Adrenal gland (tissue), 12 donors: ENCODE measurements around the gene YPEL5. TPM values are rescaled to one million over a fixed set of nuclear protein-coding genes. Genes with fewer than 3 reads are reported as not detected.

Experiments
- DNase-seq, 7 donors: peaks; one replicate each; pipeline ENCODE4 v3.0.0-alpha.2; 2019 to 2020
- H3K27ac ChIP-seq, 5 donors: fragments of 200-600 bp; sonication (generic) in 4 of 5; 1 replicate in 3 of 5; 2 replicates in 2 of 5; pipeline versions ENCODE4 v1.5.1 to v1.8.0; 2016 to 2020; ENCODE audit warnings: mild to moderate bottlenecking in 1 of 5
- H3K27me3 ChIP-seq: fragments of 200-600 bp; 2 replicates; pipeline ENCODE4 v1.8.0; 2021
- H3K36me3 ChIP-seq, 2 donors: fragments of 200-600 bp; replicated peaks in 1 of 2; 1 replicate in 1 of 2; 2 replicates in 1 of 2; pipeline versions ENCODE4 v1.5.1 to v1.8.0; 2018 to 2022
- H3K4me1 ChIP-seq, 2 donors: fragments of 200-600 bp; replicated peaks in 1 of 2; 1 replicate in 1 of 2; 2 replicates in 1 of 2; pipeline versions ENCODE4 v1.5.1 to v1.8.0; 2018 to 2021
- H3K4me3 ChIP-seq, 4 donors: fragments of 200-600 bp; sonication (generic) in 3 of 4; one replicate each; pipeline ENCODE4 v1.5.1; 2016 to 2018
- H3K9me3 ChIP-seq, 3 donors: fragments of 200-600 bp; sonication (generic) in 1 of 3; replicated peaks in 1 of 3; 1 replicate in 2 of 3; 2 replicates in 1 of 3; pipeline versions ENCODE4 v1.5.1 to v1.8.0; 2016 to 2021
- CTCF ChIP-seq, 6 experiments: fragments of 450-650 bp in 4 of 6; fragments of 200-600 bp in 2 of 6; sonication (generic) in 1 of 6; IDR thresholded peaks; 1 replicate in 5 of 6; 2 replicates in 1 of 6; pipeline versions ENCODE4 v1.5.1 to v1.8.0; 2016 to 2021; ENCODE audit warnings: antibody characterized with exemption in 6 of 6, mild to moderate bottlenecking in 2 of 6, moderate library complexity in 1 of 6
- POLR2A ChIP-seq, 2 donors: fragments of 450-650 bp; IDR thresholded peaks; one replicate each; pipeline ENCODE4 v1.6.1; 2017; ENCODE audit warnings: antibody characterized with exemption in 2 of 2, mild to moderate bottlenecking in 2 of 2, moderate library complexity in 1 of 2
- WGBS, 4 donors: extraction: QIAGEN DNeasy Blood & Tissue Kit in 2 of 4; methylation state at CpG; one replicate each; pipeline versions ENCODE4 v1.1.5 to v1.1.7; 2013 to 2017; 5-methylcytosine and 5-hydroxymethylcytosine counted together
- intact Hi-C, 2 donors: fragments of 100-400 bp; cut with DNase I; formaldehyde crosslinking; loops; one replicate each; pipeline versions ENCODE4 v1.14.1 to v1.15.0; 2022 to 2023
- polyA plus RNA-seq, 3 donors: library from polyadenylated mRNA; stranded (reverse); fragments of 200-250 nt in 2 of 3; fragments of 350-450 nt in 1 of 3; fragmentation: Illumina TruSeq in 1 of 3; extraction: RNeasy Lipid Tissue Mini Kit (QIAGEN cat#74804) in 1 of 3; gene quantifications; one replicate each; pipeline ENCODE4 v1.2.3, GENCODE V29; 2013 to 2014
- total RNA-seq, 9 donors: library from RNA; depleted of rRNA in 4 of 9; stranded (reverse); fragments of >200 nt in 4 of 9; fragments of 120-200 nt in 1 of 9; fragmentation: NEBNext Ultra II Directional in 1 of 9; extraction: Animal tissue kit (Norgen Biotek cat#: 25700) in 1 of 9; gene quantifications; one replicate each; pipeline versions ENCODE4 v1.1.0 to v1.2.4, GENCODE V29; 2013 to 2023
- donor health status: healthy with polysubstance abuse.
- donor health status: Bipolar disorder and iron deficiency.
- donor health status: DM: yes; HTN: yes; CAD: no.
- donor health status: DM: no; HTN: no; CAD: no.
- donor health status: DM: no; HTN: no; CAD: no.
- donor health status: DM: yes; HTN: yes; CAD: no.

YPEL5 gene
- total and polyA plus RNA-seq, 12 donors, result 58.5 to 135 (median 84.2) TPM

GRCh38 chr2:30147196-30147714 lies 448 bp downstream of the YPEL5 start:
- H3K27me3 ChIP-seq, result no peaks in the 10 kb centered on the region
- DNase-seq, result no peak
- intact Hi-C loops, result no loop called here
- H3K4me3 ChIP-seq, result peak overlapping the region; percentile 27 to 82 (median 70)
- H3K27ac ChIP-seq, result peak overlapping the region; percentile 95 to 100 (median 98)
- 0% methylated on average over 5 to 79 of the region's 79 CpGs; no CpG with 5 or more reads in 1 of the 4 donors for WGBS, 4 donors
- no peaks in the 10 kb centered on the region for H3K36me3 ChIP-seq
- TF ChIP-seq CTCF (IDR thresholded peaks at IDR 0.05) (no peak), POLR2A (IDR thresholded peaks at IDR 0.05) (no peak)
- H3K4me1 ChIP-seq, result peaks cover 14 to 44% of the 10 kb centered on the region in 2 donors
- H3K9me3 ChIP-seq, result no peaks in the 10 kb centered on the region

- Histone ChIP-seq H3K4me1 (peaks cover 14 to 44% of the 10 kb centered on the region in 2 donors), H3K9me3 (no peaks in the 10 kb centered on the region), H3K4me3 (peak overlapping the region; percentile 27 to 82 (median 64)), H3K27ac (peak overlapping the region; percentile 65 to 100 (median 98)), H3K27me3 (no peaks in the 10 kb centered on the region), H3K36me3 (no peaks in the 10 kb centered on the region)
- intact Hi-C loops, result no loop called here
- DNase-seq, result peak; percentile 71 to 86 (median 82)
- 6 to 20% (median 9%) methylated on average over 14 to 50 of the region's 50 CpGs for WGBS, 4 donors
- TF ChIP-seq CTCF (IDR thresholded peaks at IDR 0.05), result peak in 3 of 6 experiments; percentile 43 to 54 (median 49)
- peak; percentile 35 to 77 for TF ChIP-seq POLR2A (IDR thresholded peaks at IDR 0.05)
These were observed 1.2 kb downstream of the YPEL5 start for GRCh38 chr2:30147715-30148610.

GRCh38 chr2:30148850-30149249 lies 2.0 kb downstream of the YPEL5 start:
- Histone ChIP-seq H3K27me3 (no peaks in the 10 kb centered on the region), H3K4me1 (peaks cover 14 to 44% of the 10 kb centered on the region in 2 donors), H3K4me3 (peak overlapping the region in 1 of 4 donors; percentile 77), H3K9me3 (no peaks in the 10 kb centered on the region), H3K27ac (peak overlapping the region in 1 of 5 donors; percentile 100), H3K36me3 (no peaks in the 10 kb centered on the region)
- no peak for TF ChIP-seq CTCF (IDR thresholded peaks at IDR 0.05)
- no peak for TF ChIP-seq POLR2A (IDR thresholded peaks at IDR 0.05)
- DNase-seq, result no peak
- intact Hi-C loops, result no loop called here
- 67 to 71% (median 69%) methylated on average over 4 of the region's 4 CpGs for WGBS, 4 donors

- intact Hi-C loops, result no loop called here
- Histone ChIP-seq H3K4me1 (peaks cover 14 to 44% of the 10 kb centered on the region in 2 donors), H3K9me3 (no peaks in the 10 kb centered on the region), H3K36me3 (no peaks in the 10 kb centered on the region), H3K27me3 (no peaks in the 10 kb centered on the region), H3K27ac (peak overlapping the region in 1 of 5 donors; percentile 4), H3K4me3 (peak overlapping the region in 1 of 4 donors; percentile 5)
- no peak for TF ChIP-seq POLR2A (IDR thresholded peaks at IDR 0.05)
- TF ChIP-seq CTCF (IDR thresholded peaks at IDR 0.05), result no peak
- 38 to 42% (median 40%) methylated on average over 6 of the region's 6 CpGs for WGBS, 4 donors
- no peak for DNase-seq
These were observed 2.7 kb downstream of the YPEL5 start for GRCh38 chr2:30149513-30149912.
